Activated effector memory CD4-positive, alpha-beta T cell treated with anti-CD3 and anti-CD28 coated beads, Interleukin-2, amount 50 U/mL, for 16 hours (primary cell): ENCODE measurements around the gene PDZD2.
"Not testable (repeated sequence)": the region's sequence is repeated elsewhere in the genome, so short reads cannot be mapped to it uniquely, and the experiment has no call there.

Experiments
- DNase-seq: peaks from one replicate; pipeline ENCODE4 v3.0.0-alpha.2; 2020

PDZD2 gene

DNA sequence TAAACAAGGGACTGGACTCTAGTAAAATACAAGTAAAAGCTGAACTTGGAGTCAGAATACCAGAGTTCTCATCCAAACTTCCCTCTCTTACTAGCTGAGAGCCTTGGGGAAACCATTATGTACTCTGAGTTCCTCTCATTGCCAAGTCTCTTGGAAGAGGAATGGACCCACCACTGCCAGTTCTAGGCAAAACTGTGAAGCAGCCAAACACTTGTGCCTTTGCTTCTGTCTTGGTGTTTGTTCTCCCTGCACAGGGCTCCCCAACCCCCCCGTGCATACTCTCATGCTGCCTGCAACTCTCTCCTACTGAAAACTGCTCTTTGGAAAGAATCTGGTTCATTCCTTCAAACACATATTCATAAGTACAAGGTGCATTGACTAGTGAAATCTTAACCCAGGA lies 102.6 kb downstream of the PDZD2 start:
- no peak for DNase-seq

DNA sequence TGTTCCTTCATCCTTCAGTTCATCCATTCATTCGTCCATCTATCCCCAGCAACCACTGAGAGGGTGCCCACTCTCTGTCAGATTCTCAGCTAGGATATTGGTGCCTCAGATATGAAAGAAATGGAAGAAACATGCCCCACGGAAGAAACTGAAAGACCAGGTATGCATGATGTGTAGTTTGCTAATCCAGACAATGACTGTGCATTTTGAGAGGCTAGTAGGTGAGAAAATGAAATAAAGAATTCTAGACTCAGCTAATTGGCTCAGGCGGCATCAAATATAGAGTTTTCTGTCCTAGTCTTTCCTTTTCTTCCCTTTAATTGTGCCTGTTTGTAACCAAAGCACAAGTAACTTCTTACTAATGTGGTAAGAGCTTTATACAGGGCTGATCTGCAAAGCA lies 104.7 kb downstream of the PDZD2 start:
- no peak for DNase-seq

DNA sequence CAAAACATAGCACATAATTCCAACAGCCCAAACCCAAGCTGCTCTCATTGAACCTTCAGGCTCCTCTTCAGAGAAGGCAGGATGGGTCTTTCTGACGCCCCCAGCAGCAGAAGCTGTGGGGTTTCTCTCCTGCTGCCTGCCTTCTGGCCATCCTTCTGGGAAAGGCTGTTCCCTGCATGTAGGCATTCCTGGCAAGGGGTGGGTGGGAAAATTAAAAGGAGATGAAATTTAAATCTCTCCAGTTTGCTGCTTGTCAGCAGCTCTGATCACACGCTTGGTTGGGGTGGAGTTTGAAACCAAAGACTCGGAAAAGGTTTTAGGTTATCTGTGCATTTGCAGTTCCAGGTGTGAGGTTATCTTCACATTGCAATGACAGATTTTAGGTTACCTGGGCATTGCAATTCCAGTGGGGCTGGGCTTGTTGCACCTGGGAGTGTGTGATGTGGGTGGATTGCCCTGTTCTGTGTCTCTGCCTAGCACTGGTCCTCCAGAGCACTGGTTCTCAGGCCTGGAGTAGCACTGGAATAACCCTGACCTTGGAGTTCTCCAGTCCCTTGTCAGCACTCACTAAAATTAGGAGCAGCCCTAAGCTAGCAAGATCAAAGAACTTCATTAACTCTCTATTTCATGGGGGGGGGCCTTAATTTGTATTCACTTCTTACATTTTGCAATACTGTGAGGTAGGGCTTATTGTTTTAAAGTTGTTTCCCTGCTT lies 109.7 kb downstream of the PDZD2 start:
- no peak for DNase-seq

DNA sequence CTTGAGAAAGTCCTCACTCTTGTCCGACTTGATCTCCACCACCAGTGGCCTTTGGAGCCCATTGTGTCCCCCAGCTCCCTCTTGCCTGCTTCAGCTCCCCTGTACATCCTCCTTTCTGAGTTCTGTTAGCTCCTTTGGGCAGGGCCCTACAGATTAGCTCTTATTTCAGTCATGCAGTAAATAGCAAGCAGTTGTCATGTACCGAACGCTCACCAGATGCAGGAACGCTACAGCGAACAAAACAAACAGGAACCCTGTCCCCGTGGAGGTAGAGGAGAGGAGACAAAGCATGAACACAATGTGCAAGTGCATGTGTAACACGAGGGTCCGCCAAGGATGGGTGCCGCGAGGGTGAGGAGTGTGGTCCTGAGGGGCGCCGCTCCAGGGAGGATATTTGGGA lies 111.3 kb downstream of the PDZD2 start:
- DNase-seq, result no peak

DNA sequence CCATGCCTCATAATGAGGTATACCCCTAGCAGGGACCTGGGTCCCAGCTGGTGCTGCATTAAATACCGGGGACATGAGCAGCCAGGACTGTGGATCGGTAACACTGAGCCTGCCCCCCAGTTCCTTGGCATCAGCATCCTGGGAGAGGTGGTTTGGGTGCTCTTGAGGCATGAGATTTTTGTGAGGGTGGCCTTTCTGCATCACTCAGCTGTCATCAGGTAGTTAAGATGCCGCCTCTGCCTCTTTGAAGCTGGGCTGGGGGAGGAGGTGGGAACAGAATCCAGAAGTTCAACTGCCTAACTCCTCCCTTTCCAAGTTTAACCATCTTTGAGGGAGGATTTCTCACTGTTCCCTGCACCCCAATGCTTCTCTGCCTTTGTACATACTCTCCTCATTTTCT lies 112.7 kb downstream of the PDZD2 start:
- no peak for DNase-seq

DNA sequence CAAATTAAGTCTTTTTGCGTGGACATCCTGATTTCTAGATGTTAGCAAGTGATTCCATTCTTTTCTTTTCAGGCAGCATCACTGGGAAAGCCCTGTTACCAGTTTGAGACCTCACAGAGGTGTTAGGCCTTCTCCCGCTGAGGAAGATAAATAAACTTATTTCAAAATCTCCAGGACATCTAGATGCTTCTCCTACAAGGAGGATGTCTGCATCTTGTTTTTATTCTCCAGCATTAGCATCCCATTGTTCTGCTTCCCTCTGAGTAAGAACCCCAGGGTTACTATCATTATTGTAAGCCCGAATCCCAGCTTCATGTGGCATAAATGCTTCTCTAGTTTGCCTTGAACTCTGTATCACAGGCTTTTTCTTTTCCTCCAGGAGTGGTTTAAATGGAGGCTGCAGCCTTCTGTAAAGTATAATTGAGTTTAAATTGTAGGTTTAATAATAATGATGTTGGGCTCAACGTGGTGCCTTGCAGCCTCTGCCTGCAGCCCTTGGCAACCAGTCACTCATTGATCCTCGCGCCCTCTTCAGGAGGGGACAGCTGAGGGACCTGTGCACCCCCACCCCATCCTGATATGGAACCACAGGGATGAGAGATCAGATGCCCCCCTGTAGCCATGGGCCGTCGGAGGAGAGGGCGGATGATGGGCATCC lies 114.9 kb downstream of the PDZD2 start:
- DNase-seq, result no peak

DNA sequence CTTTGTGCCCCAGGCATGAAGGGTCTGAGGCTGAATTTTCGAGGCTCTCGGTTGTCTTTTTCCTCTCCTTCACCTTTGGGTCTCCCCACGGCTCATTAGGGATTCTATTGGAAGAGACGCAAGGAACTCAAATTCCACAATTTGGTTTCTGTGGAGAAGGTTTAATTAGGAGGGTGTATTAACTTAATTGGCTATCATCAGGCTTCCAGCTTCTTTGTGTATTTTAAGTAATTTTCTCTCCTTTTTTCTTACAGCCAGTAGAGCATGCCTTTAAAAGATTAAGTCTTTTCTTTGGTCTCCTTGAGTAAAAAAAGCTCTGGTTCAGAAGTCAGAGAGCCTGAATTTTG lies 115.4 kb downstream of the PDZD2 start:
- no peak for DNase-seq

DNA sequence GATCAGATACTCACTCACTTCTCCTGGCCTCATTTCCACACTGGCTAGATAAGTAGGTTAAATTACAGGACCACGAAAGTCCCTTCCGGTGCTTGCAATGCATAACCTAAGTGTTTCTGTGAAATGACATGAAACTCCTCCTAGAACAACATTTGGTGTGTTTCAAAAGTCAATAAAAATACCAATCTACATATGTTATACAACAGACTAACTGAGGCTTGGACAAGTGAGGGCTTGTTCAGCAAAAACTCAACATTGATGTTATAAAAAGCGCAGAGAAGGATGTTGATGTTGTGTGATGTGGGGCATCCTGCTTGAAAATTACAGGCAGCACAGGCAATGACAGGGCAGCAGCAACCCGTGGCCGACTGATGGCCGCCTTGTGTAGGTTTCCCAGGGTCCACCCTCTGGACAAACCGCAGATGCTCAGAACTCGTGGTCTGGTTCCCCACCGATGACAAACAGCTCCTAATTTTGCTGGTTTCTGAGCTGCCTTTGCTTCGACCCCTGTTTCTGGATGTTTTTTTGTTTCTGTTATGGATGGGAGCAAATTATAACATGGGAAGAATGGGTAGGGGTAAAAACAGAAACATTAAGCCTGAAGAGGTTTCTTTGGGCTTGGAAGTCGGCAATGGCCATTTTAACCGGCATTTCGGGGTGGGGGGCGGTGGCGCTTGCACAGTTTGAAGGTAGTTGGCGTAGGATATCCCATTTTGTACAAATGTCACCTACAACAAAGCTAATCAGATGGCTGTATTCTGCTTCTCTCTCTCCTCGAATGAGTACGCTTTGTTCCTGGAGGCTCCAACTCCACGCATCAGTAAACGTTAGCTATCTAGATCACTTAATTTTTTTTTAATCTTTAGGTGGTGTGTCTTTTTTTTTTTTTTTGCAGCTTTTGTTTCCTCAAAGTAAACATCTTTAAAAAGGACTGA lies 116.1 kb downstream of the PDZD2 start:
- DNase-seq, result no peak

DNA sequence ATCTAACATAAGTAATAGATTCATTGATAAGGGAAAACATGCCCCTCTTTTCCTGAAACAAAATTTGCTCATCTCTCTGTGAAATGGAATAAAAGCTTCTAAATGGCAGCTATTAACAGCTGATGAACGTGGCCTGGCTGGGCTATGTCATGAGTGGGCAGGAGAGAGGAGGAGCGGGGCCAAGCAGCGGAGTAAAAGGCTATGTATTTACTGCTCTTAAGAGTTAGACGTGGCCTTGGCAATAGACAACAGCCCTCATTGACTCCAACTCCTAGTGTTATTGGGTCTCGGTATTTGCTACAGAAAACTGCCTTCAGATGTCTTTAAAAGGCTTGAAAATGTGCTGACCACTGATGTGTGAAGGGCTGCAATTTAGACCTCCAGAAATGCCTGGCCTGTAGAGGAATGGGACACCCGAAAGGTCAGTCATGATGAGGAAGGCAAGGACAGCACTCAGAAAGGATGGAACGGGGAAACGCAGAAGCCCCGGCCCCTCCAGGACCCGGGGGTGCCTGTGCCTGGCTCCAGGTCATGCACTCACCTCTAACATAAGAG lies 116.8 kb downstream of the PDZD2 start:
- no peak for DNase-seq

DNA sequence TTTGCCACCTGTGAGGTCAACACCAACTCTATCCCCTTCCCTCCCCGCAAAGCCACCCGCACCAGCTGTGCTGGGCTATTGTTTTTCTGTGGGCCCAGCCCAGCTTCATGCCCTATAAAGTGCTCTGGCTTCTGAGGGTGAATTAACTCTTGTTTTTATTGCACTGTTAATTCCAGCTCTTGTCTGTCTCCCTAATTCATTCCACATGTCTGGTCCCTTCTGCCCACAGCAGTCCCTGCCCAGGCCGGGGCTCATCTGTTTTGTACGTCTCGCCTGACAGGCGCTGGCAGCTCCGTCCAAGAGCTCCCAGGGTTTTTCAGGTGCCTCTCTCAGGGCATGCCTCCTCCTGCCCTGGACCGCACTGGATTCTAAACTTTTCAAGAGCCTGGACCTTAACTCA lies 118.9 kb downstream of the PDZD2 start:
- DNase-seq, result no peak

DNA sequence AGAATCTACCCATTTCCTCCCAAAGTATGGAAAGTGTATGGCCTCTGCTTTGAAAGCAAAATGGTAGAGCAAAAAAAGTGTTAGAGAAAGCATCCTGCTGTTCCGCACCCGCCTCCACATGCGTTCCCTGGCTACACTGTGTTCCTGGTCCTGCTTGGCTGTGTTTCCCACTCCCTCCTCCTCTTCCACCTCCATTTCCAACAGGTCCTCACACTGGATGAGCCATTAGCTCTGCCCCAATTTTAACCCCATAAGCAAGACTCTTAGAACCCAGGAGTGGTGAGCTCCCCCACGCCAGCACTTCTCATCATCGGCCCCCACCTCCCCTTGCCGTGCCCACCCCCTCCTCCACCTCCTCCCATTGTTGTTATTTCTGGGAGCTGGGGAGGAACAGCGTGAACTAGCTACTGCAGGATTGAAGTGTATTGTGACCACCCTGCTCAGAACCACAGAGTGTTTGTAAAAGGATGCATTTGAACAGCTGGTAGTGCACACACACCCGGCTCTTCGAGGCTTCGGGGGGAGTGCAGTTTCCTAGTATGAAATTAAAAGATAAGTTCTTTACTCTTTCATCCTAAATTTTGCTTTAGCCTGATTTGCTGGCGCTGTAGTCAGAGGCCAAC lies 120.0 kb downstream of the PDZD2 start:
- no peak for DNase-seq

DNA sequence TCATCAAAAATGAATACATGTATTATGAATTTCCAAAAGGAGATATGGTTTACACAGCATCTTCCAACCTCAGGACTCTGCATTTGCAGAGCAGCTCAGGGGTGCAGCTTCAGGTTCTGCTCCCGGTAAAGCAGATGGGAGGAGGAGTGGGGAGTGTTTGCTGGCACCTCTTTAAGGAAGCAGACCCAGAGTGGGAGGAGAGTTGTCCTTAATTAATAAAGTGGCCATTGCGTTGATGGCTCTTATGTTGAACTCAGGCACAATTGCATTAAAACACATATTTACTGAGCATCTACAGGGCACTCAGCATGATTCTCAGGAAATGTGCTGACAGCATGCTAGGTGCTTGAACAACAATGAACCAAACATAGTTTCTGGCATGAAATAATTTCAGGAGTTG lies 121.0 kb downstream of the PDZD2 start:
- DNase-seq, result no peak

DNA sequence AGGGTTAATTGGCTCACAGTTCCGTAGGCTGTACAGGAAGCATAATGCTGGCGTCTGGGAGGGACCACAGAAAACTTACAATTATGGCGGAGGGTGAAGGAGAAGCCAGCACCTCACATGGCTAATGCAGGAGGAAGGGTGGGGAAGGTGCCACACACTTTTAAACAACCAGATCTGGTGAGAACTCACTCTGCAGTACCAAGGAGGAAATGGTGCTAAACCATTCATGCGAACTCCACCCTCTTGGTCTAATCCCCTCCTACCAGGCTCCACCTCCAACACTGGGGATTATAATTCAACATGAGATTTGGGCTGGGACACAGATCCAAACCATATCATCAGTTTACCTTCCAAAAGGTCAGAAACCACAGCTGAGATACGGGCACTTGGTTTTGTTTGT lies 122.9 kb downstream of the PDZD2 start:
- DNase-seq, result no peak

DNA sequence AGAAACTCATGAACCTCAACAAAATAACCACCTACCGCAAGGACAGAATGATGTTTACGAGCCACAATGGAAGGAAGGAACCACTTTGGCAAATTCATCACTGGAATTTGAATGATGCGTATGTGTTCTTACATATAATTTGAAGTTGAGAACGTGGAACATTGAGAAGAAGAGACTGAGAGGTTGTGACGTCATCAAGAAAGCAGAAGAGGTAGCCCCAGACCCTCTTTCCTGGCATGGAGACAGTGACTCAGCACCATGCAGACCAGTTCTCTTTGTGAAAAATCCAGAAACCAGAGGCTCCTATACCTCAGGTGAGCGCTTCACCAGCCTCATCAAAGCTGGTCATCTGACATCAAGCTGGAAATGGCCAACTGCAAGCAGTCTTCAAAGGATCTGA lies 124.5 kb downstream of the PDZD2 start:
- DNase-seq, result no peak

DNA sequence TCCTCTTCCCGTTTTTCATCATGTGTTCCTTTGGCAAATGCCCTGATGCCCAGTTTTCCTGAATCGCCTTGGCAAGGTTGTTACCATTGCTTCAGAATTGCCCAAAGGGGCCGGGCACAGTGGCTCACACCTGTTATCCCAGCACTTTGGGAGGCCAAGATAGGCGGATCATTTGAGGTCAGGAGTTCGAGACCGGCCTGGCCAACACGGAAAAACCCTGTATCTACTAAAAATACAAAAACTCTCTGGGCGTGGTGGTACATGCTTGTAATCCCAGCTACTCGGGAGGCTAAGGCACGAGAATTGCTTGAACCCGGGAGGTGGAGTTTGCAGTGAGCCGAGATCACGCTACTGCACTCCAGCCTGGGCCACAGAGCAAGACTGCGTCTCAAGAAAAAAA lies 125.8 kb downstream of the PDZD2 start:
- not testable (repeated sequence) for DNase-seq

DNA sequence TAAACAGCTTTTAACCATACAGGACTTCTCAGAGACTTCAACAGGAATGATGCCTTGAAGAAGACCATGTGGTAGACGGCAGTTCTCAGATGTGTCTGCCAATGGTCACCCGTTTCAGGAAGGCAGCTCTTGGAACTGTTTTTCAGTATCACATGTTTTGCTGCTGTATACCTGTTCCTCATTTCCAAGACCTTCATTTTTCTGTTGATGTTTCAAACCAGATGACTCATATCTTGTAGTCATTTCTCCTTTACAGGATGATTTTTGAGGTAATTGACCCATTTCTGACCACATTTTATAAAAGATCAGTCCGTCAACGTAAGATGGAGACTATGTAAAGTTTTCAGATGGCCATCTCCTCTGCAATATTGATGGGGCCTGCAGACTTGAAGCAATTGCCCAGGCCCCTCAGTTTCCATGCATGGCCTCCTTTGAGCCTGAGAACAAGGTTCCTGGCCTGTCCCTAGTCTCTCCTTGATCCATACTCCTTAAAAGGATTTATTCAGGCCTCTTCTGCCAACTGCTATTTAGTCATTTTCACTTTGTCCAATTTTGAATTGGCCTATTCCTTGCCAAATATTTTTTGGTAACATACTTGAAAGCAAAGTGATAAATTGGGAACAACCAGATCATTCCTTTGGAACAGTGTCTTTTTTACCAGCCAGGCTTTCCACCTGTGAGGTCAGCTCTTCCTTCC lies 128.6 kb downstream of the PDZD2 start:
- no peak for DNase-seq

DNA sequence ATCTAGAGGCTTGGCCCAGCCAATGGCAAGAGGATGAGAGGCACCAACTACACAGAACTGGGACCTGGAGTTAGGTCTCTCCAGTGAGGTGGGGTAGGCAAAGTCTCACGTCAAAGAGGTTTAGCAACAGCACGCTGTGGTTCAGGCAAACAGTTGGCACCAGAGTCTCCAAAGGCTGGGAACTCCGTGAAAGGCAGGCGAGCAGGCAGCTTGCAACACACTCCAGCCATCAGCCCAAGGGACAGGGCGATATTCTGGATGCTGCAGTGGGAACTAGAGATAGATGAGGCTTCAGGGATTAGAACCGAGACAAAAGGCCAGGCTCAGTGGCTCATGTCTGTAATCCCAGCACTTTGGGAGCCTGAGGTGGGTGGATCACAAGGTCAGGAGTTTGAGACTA lies 129.1 kb downstream of the PDZD2 start:
- DNase-seq, result no peak

DNA sequence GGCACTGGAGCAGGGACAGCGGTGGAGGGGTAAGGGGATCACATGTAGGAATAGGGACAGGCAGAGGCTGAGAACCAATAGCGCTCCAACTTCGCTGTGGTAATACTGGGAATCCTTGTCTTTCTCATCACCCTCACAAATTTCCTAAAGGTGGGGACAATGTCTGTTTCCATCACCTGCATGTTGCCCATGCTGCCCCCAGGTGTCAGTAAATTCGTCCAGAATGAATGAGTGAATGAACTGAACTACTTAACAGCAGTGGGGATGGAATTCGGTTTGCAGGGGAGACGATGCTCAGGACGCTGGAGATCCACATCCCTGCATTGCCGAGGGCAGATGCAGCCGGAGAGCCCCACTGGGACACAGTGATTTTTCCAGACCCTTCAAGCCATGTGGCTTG lies 129.9 kb downstream of the PDZD2 start:
- DNase-seq, result no peak

DNA sequence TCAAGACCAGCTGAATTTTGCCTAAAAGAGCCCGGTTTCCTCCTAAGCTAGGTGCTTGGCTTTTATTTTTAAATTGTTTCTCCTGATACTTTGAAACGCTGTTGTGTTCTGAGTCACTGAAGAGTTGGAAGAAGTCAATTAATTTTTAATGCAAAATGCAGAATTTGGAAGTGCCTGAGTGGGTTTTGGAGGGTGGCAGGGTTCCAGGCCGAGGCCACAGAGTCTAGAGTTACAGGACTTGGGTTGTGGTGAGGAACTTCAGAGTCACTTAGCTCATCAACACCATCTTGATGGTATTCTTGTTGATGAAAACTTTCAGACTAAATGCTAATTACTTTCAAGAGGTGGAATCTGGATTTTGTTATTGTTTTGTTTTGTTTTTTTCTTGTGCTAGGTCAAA lies 130.6 kb downstream of the PDZD2 start:
- DNase-seq, result no peak

DNA sequence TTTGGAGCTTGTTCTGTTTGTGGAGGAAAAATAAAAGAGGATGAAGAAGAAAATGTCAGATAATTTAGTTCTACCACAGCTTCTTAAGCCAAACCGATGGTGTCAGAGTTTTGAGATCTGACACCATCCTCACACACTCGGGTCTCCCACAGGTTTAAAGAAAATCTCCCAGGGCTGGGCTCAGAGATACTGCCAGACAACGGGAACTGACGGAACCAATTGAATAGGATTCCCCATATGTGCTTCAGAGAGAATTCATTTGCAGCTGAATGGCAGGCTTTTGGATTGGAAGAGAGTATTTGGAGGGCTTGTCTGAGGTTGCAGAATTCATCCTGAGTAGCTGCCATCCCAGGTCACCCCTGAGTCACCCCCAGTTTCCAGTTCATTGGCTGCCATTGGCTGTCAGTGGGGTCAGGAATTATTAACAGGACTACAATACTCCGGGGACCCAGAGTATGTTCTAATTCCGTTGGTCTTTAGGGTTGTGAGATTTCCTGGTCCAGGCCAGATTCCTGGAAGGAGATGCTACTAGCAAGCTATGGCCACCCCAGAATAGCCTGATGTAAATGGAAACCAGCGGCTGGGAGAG lies 131.3 kb downstream of the PDZD2 start:
- no peak for DNase-seq

DNA sequence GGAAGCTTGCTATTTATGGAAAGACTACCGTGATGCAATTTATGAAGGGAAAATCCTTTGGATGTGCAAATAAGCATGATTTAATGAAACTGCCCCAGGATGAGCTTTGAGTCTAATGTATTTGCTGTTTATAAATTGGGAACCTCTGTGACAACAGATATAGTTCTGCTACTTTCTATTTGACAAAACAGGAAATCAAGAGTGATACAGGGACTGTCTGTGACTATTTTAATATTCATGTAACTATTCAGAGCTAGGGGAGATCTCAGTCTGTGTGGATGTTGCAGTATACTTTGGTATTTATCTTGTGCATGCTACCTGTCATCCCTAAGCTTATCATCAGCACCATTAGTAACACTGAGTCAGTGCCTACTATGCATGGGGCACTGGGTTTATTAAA lies 132.1 kb downstream of the PDZD2 start:
- DNase-seq, result no peak

DNA sequence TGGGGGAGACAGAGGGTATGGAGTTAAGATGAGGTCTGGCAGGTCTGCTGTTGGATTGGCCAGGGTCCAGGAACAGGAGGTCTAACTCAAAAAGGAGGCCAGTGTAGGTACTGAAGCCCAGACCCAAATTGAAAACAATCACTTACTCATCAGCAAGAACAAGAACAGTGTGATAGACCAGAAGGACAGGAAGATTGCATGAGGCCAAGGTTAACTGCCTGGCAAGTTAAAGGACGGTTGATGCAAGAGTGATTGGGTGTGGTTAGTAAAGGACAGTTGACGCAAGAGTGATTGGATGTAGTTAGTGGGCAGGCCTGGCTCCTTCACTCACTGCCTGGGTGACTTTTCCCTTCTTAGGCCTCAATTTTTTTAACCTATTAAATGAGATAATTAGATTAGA lies 132.6 kb downstream of the PDZD2 start:
- DNase-seq, result no peak
